ENCODE measurements around the gene IRF2.

IRF2 gene

DNA sequence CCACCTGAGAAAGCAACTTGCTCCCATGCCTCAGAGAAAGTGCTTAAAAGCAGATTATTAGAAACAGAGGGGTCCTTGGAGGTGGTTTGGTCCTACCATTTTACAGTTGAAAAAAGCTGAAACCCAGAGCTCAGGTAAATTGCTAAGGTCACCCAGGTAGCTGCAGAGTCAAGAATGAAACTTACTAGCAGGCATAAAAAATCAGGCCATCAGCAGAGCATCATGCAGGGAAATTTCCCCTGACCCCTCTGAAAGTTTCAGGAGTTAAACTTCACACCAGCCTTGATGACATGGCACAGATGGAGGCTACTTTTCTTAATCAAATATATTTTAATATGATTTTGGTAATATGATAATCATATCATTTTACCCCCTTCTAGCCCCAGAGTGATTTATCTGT is 70.3 kb downstream of the IRF2 start:
- no peak for DNase-seq

DNA sequence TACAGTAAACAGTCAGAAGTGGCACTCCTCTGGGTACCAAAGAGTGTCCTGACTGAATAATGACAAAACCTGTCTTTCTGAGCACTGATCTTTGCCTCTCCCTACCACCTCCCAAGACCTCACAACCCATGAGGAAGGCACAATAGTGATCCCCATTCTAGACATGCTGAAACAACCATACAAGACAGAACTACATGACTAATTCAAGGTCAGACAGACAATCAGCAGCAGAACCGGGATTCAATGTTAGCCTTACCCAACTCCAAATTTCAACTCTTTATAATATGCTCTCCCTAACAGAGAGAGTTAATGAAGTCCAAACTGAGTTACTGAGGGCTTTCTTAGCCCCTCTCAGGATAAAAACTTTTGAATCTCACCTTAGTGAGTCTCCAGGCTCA is 71.0 kb downstream of the IRF2 start:
- no peak for DNase-seq

DNA sequence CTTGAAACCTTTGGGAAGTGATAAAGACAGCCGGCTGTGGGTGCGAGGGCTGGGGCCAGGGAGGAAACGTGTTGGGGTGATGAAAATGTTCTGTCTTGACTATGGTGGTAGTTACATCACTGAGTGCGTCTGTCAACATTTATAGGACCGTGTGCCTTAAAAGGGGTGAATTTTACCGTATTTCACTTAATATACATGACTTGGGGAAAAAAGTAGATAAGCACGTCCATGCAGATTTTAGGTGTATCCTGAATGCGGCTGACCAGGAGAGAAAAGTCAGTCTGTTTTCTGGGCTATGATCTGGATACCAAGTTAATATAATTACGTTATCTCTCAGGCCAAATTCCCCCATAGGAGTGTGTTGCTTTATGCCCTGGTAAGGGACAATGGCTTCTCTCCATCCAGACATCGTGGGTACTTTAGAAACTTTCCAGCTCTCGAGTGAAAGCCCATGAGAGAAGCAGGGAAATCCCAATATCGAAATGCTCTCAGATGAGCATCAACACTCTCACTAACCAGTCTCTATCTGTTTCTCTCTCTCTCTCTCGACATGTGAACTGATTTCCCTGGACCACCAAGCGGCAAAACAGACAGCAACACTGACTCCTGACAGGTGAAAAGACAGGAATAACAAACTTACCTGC is 71.5 kb downstream of the IRF2 start:
- no peak for DNase-seq

DNA sequence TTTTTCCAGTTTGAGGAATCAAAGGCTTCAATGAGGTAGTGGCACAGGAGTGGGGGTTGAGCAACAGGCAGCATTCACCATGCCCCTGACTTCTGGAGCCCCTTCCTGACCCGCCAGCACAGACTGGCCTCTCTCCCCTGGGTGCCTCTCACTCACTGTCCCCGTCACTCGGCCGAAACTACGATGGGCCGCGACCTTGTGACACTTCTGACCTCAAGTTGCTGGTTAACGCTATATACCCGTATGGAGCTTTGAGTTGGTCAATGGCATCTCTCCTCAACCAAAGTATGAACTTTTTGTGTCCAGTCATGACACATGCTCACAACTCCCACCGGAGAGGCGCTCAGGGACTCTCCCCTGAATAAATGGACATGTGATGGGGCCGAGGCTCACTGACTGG is 72.1 kb downstream of the IRF2 start:
- DNase-seq = no peak

DNA sequence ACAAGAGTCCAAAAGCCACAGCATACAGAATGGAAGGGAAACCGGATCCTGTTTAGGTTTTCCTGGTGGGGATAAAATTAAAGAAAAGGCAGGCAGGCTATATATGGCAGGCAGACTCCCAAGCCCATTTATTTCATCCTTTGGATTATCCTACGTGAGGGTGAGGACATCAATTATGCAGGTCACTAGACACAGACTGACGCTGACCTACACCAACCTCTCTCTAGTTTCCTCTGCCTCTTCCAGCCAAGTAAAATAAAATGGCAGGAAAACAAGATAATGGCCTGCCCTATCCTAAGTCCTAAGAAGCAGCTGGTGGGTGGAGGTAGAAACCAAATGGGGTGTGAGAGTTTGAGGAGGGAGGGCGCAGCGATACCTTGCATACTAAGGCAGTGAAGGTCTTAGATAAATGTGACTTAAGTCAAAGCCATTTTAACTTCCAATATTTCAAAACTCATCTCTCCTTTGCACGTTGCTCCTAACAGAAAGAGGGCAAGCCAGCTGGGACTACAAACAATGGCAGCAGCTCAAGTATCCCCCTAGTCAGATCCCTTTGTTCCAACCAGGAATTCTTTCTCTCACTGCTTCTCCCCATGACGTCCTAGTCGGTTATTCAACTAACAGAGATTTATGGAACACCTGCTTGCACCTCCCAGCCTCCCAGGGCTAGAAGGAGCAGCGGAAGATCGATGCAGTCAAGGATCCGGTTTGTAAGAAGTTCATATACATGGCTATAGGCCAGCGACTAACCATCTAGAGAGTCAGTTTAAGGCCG is 72.8 kb downstream of the IRF2 start:
- no peak for DNase-seq

DNA sequence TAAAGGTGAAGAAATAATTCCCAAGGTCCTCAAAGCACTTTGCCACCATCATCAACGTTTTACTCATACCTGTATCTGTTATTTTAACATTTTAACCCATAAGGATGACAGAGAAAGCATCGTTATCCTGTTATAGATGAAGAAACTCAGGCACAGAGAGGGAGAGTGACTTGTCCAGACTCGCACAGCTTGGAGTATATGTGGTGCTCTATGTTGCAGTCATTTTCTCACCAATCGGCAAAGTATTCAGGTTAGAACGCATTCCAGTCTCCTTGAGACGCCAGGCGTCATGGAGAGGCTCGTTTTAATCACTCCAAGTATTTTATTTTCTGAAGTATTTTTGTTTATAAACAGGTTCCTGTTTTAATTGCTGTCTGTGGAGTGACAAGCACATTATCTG is 73.5 kb downstream of the IRF2 start:
- DNase-seq = no peak

DNA sequence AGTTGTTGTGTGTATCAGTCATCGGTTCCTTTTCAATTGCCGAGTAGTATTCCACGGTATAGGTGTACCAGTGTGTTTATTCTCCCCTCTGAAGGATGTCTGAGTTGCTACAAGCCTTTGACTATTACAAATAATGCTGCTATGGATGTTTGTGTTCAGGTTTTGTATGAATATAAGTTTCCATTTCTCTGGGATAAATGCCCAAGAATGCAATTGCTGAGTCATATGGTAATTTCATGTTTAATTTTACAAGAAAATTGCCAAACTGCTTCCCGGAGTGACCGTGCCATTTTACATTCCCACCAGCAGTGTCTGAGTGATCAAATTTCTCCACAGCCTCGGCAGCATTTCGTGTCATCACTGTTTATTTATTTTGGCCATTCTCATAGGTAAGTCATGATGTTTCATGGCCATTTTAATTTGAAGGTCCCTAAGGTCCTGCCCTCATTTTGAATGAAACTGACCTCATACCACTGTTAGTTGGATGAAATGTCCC is 73.9 kb downstream of the IRF2 start:
- no peak for DNase-seq

DNA sequence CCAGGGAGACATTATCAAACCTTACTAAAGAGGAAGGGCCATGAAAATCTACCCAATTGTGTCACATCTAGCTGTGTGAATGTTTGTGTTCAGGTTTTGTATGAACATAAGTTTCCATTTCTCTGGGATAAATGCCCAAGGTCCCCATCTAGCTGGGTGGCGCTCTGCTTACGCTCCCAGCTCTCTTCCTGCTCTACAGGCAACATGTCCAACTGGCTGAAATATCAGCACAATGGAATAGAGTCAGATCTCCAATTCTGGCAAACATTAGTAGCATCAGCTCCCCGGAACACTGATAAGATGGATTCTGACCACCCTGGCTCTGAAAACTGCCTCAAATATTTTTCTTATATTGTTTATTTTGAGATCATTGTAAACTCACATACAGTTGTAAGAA is 74.8 kb downstream of the IRF2 start:
- no peak for DNase-seq

DNA sequence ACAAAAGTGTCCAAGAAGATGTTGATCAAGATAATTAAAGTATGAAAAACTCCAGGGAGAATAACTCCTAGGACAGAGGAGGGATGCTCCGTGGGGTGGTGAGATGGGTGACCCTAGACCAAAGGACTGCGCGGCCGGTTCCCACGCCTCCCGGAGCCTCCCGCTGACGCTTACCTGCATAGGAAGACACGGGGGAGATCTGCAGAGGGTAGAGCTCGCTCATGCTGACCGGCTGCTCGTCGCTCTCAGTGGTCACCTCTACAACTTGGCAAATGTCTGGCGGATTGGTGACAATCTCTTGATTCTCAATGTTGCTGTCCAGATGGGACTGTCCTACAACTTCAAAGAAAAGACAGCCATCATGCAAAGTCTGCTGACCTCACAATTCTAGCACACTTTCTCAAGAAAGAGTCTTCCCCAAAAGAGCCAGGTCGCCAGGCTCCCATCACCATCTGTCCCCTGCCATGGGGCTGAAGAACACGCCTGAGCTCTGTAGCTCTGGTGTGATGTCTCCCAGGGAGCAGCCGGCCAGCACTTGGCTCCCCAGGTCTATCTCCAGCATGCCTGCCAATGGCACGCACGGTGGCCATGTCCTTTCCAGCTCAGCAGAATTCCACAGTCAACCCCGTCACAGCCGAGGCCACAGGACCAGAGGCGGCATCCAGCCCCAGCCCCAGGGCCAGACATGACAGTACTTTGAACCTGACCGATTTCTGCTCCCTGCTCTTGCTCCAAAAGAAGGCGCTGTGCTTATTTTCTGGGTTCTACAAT is 75.4 kb downstream of the IRF2 start:
- DNase-seq = no peak

DNA sequence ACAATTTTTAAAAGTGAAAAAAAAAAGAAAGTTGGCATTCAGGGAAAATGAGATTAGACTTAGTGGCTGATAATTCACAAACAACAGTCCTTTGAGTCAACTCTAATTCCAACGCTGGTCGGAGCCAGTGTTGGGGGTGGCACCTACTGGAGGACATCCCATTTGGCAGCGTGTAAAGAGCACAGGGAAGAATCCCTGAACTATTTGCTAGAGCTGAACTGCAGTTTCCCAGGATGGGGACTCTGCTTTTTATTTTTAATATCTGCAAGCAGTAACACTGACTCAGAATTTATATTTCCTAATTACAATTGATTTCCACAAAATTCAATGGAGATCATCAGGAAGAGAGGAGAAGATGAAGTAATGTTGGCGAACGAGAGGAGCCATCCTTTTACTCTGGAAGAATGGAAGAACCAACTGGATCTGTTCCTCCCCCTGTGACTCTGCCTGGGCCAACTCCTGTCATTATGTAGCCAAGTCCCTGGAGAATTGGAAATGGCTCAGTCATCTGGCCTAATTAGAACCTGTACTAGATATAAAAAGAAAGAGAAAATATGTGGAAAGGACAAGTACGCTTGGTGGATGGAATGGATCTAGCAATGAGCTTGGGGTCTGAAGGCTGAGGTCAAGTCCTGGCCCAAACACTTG is 76.7 kb downstream of the IRF2 start:
- no peak for DNase-seq

DNA sequence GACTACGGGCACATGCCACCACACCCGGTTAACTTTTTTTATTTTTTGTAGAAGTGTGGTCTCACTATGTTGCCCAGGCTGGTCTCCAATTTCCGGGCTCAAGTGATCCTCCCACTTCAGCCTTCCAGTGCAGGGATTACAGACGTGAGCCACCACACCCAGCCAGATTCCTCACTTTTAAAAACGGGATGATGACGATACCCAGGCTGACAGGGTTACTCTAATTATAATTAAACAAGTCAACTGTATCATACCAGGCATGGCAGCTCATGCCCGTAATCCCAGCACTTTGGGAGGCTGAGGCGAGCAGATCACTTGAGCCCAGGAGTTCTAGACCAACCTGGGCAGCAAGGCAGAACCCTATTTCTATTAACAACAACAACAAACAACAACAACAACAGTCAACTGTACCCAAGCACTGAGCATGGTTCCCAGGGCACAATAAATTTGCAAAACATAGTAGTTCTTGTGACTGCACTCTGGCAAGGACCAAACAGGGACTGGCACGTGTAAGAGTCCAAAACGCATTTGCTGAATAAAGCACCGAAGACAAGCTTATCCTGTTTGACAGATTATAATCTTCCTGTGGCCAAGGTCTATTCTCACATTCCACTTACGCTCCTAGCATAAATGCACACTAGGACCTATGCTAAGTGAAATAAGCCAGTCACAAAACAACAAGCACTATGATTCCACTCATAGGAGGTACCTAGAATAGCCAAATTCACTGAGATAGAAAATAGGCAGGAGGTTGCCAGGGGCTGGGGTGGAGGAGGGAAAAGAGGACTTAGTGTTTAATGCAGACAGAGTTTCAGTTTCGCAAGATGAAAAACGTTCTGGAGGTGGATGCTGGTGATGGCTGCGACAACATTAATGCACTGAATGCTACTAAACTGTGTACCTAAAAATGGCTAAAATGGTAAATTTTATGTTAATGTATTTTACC is 77.5 kb downstream of the IRF2 start:
- no peak for DNase-seq

DNA sequence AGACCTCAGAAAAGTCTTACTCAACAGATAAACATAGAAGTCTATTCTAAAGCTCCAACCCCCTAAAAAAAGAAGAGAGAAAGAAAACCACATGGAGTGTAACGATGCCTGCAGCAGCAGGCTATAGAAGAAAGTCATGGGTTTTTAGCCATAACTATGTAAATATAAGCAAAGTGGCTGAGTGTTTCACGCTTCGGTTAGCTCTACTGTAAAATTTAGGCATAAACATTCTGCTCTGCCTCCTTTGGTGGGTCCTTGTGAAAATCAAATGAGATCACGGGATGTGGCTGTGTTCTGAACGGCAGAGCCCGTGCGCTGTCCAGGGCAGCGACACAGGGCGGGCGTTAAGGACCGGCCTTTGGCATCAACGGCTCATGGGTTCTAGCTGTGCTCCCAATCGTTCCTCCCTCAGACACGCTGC is 78.4 kb downstream of the IRF2 start:
- no peak for DNase-seq

DNA sequence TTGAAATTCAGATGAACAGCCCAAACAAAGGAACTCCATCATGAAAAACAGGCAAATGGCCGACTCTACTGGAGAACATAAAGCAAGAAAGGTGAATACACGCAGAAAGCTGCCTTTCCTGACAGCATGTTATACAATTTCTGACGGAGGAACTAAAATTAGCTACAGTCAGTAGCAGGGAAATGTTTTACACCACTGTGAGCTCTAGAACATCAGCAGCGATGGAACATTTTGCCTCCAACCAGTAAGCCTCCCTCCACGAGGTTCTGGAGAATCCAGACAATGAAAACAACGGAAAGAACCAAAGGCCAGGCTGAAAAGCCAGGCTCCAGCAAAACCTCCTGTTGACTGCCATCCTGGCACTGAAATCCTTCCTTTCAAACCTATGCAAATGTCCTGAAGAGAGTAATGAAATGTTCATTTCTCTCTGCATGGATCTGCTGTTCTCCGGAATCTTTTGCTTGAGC is 78.9 kb downstream of the IRF2 start:
- no peak for DNase-seq

DNA sequence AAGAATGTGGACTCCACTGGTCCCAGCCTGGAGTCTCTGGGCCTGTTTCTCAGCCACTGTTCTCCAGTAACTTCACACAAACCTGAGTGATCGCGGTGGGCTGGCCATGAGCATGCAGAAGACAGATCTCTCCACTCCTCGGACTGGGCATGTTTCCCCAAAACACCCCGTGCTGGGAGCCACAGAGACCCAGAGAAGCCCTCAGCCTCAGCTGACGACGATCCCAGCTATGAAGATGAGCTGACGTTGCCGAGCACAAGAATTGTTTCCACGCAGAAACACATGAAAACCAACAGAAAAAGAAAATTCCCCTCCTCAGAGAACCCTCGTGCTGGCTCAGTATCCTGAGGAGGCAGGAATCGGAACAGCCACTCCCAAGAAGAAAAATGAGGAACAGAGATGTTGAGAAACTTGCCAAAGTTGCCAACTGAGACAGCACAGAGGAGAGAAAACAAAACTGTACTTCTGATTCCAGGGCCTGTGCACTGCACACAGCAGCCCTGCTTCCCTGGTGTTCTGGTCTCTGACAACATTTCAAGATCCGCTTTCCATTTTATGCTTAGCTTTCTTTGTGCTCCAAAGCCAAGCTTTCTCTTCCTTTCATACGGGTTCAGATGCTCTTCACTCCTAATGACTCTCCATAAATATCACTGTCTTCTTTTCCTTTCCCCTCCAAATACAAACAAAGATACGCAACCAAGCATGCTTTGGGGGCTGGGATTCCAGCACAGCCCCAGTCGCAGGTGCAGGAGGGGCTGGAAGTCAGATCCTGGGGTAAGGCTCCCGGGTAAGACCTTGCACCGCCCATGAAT is 81.4 kb downstream of the IRF2 start:
- no peak for DNase-seq

DNA sequence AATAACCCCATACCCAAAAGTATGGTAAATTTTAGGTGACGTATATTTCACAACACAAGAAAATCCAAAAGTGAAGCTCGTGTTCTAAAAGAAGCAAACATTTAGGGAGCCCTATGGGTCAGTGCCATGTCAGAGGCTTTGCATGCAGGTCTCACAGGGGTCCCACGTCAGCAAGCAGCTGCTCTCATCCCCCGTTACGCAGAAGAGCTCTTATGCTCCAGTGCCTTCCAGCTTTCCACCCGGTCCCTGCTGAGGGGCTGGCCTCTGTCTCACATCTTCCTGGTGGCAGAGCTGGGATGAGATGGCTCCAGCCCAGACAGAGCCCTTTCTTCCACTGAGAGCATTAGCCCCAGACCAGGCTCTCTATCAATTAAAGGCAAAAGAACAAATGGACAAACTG is 82.0 kb downstream of the IRF2 start:
- no peak for DNase-seq

DNA sequence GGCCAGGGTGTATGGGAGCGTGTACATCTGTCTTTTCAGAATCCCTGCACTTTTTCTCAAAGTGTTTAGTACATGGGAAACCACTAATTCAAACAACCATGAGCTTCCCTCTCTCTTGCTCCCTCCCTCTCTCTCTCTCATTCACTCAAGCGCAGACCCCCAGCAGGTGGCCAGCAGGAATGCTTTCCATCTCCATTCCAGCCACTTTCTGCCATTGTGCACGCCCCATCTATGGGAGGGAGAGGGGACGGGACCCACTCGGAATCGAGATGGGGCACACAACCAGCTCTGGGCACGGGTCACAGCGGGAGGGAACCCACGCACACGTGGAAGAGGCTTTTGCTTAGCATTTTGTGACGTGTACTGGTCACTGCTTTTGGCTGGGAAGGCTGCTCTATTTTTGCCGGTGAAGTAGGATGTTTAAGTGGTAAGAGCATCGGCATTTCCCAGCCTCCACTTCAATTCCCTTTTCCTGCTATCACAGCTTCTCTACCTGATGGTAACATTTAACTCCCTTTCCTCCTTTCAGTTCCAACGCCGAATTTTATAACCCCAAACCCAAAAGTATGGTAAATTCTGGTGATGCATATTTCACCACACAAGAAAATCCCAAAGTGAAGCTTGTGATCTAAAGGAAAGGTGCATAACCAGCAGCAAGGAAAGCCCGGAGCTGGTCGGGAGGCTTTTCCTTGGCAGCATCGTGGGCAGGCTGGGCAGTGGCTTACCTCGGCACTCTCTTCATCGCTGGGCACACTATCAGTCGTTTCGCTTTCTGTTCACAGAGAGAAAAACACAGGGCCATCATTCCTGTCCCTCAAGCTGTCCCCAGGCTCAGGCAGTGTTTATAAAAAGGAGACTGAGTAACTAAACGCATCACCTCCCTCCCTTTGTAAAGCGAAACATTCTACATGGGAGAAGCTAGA is 84.1 kb downstream of the IRF2 start:
- DNase-seq = no peak

DNA sequence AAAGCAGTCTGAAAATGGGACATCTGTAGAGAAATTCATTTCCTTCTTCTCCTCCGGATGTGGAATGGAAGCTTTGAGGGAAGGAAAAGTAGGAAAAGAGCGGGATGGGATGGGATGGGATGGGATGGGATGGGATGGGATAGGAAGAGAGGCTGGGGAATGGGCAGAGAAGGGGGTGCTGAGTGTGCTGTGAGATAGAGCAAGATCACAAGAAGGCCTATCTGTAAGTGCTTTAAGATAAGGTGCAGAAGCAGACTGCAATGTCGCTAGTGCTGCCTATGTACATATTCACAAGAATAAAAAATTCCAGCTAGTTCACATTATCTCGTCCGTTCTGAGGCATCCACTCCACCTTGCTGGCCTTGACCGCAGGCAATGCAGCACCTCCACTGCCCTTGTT is 86.2 kb downstream of the IRF2 start:
- no peak for DNase-seq

DNA sequence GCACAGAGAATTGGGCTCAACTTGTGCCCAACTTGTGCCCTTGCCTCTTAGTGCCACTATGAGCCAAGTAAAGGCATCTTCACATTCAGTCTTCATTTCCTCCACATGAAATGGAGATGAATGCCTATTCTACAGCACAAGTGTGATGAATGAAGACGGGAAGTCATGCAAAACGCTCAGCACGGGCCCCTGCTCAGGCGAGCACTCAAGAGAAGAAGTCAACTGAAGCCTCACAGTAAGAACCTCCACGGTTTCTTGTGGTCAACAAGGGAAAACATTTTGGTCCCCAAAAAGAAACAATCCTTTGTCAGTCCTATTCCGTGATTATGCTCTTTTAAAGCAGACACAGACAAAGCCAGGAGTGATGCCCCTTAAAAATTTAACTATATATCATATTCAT is 87.0 kb downstream of the IRF2 start:
- no peak for DNase-seq

DNA sequence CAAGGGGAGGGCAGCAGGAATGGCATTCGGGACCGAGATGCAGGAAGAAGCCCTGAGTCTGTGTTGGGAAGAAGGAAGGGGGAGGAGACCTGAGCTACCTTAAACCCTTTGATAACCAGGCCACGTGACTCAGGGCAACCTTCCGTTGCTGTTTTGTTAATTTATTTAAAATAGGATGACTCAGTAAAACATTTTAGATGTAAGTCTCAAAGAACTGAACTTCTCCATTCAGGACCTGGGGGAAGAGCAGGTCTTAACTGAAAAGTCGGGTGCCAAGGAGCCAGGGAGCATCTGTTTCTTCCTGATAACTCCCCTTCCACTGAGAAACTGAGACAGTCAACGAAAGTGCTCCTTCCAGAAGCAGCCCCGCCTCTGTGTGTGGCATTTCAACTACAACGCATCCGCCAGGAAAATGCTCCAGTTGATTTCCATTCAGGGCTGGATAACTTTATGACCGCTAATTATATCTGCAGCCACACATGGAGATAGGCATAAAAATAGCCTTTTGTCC is 88.0 kb downstream of the IRF2 start:
- no peak for DNase-seq

DNA sequence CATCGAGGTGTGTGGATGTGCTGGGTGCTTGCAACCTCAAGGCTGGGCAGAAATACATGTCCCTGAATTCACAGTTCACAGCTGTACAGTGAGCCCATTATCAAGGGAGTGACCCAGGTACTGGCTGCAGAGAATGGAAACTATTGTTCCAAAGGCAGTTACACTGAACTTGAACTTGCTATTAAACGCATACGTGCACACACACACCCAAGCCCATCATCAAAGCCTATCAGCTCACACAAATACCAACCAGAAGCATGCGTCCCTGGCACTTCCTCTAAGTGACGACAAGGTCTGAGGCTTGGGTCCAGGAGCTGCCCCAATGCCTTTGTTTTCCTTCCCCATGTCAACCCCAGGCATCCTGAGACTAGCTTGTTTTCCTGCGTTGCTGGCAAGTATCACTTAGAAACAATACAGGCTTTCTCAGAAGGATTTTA is 88.6 kb downstream of the IRF2 start:
- DNase-seq = no peak

Measured in GDM1 (cell line).